ENCODE data around the gene CEP131.

- TF ChIP-seq, protein P1, sequence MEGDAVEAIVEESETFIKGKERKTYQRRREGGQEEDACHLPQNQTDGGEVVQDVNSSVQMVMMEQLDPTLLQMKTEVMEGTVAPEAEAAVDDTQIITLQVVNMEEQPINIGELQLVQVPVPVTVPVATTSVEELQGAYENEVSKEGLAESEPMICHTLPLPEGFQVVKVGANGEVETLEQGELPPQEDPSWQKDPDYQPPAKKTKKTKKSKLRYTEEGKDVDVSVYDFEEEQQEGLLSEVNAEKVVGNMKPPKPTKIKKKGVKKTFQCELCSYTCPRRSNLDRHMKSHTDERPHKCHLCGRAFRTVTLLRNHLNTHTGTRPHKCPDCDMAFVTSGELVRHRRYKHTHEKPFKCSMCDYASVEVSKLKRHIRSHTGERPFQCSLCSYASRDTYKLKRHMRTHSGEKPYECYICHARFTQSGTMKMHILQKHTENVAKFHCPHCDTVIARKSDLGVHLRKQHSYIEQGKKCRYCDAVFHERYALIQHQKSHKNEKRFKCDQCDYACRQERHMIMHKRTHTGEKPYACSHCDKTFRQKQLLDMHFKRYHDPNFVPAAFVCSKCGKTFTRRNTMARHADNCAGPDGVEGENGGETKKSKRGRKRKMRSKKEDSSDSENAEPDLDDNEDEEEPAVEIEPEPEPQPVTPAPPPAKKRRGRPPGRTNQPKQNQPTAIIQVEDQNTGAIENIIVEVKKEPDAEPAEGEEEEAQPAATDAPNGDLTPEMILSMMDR (IDR thresholded peaks at IDR 0.05; ENCODE audit: low read length), result no peak
- no peak for TF ChIP-seq EZH2 (optimal IDR thresholded peaks at IDR 0.05; ENCODE audit: low read depth, low read length)
These were observed 26.0 kb downstream of the CEP131 start for GRCh38 chr17:81196505-81197408.
